ENCODE data around the gene TRIM17. TPM values are rescaled to one million over a fixed set of nuclear protein-coding genes. Genes with fewer than 3 reads are reported as not detected.
A peak's percentile ranks its signal among the peaks of the same experiment; 100 is the strongest.

The TRIM17 gene
- total and polyA plus RNA-seq, 2 of the 8 experiments (the other 6 are each of a cell fraction or from before 2014, with no cell fraction given), result 1.1 to 2.2 TPM

GRCh38 chr1:228405979-228406228 is 10.8 kb downstream of the TRIM17 start:
- POLR2A ChIA-PET (ENCODE audit: partially characterized antibody), result interaction anchor here (1.0 to 4.1 kb wide), 18 partner anchors 9 to 243 kb away, joined by 3 to 62 read pairs (median 4); partner anchors contain the start of gene TRIM17
- H3K27me3 ChIP-seq (replicated peaks in 1 of 4; ENCODE audit: control insufficient read depth in 3 of 4, extremely low read depth in 1 of 4, insufficient read depth in 3 of 4, low read length in 3 of 4), result 0 out of 7 replicates have a peak, but pooled peaks cover 0 to 2% (median 0%) of the 10 kb centered on the region in 4 experiments
- H2BK20ac ChIP-seq (ENCODE audit: low read length), result no peak overlapping the region
- no peak overlapping the region for H3K4ac ChIP-seq (replicated peaks; ENCODE audit: insufficient read length, low read depth, low read length)
- no peak for TF ChIP-seq RFX5 (IDR thresholded peaks at IDR 0.05; ENCODE audit: borderline replicate concordance, low read depth, low read length)
- TF ChIP-seq POLR2A (IDR thresholded peaks at IDR 0.05; ENCODE audit: control extremely low read depth in 1 of 2, low read depth in 2 of 2, low read length in 2 of 2), result no peak
- no peak for TF ChIP-seq SUZ12 (IDR thresholded peaks at IDR 0.05; ENCODE audit: low read length)
- TF ChIP-seq RXRA (IDR thresholded peaks at IDR 0.05; ENCODE audit: insufficient read depth, low read depth, low read length), result no peak
- TF ChIP-seq GABPA (IDR thresholded peaks at IDR 0.05; ENCODE audit: borderline replicate concordance, insufficient read depth, low read length), result no peak
- peak overlapping the region; percentile 78; the same call in 1 of the 2 replicates for H3K18ac ChIP-seq (ENCODE audit: extremely low read depth, low read length)
- CTCF ChIA-PET (ENCODE audit: partially characterized antibody), result interaction anchor here (0.5 to 4.4 kb wide), 6 partner anchors 11 to 67 kb away, joined by 3 to 21 read pairs (median 4); a partner anchor contains a TSS
- peak overlapping the region; percentile 79; the same call in 1 of the 2 replicates for H3K27ac ChIP-seq (ENCODE audit: low read depth, low read length)
- H3K14ac ChIP-seq (ENCODE audit: insufficient read length), result no peak overlapping the region
- H3K36me3 ChIP-seq (ENCODE audit: control insufficient read depth in 2 of 4, insufficient read depth in 4 of 4, low read length in 3 of 4), result peaks cover 0 to 11% (median 4%) of the 10 kb centered on the region in 4 experiments; a peak in 5 of 8 replicates
- H3K79me1 ChIP-seq (ENCODE audit: low read depth, low read length), result peaks cover 21% of the 10 kb centered on the region
- H4K5ac ChIP-seq (ENCODE audit: insufficient read length, low read depth, low read length), result no peak overlapping the region
- peaks cover 18% of the 10 kb centered on the region; the same call in 1 of the 2 replicates for H3K23me2 ChIP-seq (ENCODE audit: low read depth, low read length)
- peak overlapping the region; percentile 84 to 100 (median 92) for H3K4me3 ChIP-seq (ENCODE audit: extremely low read depth in 1 of 4, insufficient read depth in 2 of 4, low read depth in 3 of 4, low read length in 4 of 4)
- peak overlapping the region; percentile 66; the same call in 1 of the 2 replicates for H4K8ac ChIP-seq (ENCODE audit: extremely low read depth, insufficient read depth, low read length)
- no peak overlapping the region for H2BK15ac ChIP-seq (ENCODE audit: low read length)
- H4K91ac ChIP-seq (replicated peaks; ENCODE audit: insufficient read length, low read length), result no peak overlapping the region
- H3K4me1 ChIP-seq (replicated peaks in 1 of 4; ENCODE audit: control insufficient read depth in 3 of 4, insufficient read depth in 4 of 4, low read length in 3 of 4), result peaks cover 3 to 11% (median 8%) of the 10 kb centered on the region in 4 experiments
- no peaks in the 10 kb centered on the region for H3K9me3 ChIP-seq (ENCODE audit: insufficient read depth in 2 of 2, low read depth in 1 of 2, low read length in 1 of 2)
- peak overlapping the region; percentile 16; the same call in 1 of the 2 replicates for H2BK5ac ChIP-seq (ENCODE audit: low read depth, low read length)
- peak overlapping the region; percentile 97 to 99 for H3K4me2 ChIP-seq (ENCODE audit: insufficient read depth in 1 of 2, low read depth in 2 of 2, low read length in 2 of 2)
- H3K56ac ChIP-seq (replicated peaks; ENCODE audit: insufficient read length, low read depth, low read length), result no peak overlapping the region
- no peak for FAIRE-seq
- no peak overlapping the region for H3K23ac ChIP-seq (ENCODE audit: insufficient read length)
- DNase-seq (ENCODE audit: low read depth in 1 of 2, low spot score in 2 of 2), result no peak
- peaks cover 8 to 43% of the 10 kb centered on the region in 2 experiments; a peak in 3 of 4 replicates for H3K79me2 ChIP-seq (ENCODE audit: control insufficient read depth in 1 of 2, insufficient read depth in 2 of 2, low read length in 2 of 2)
- no peak overlapping the region for H2BK12ac ChIP-seq (ENCODE audit: low read depth, low read length)
- H4K20me1 ChIP-seq (replicated peaks in 1 of 2; ENCODE audit: control insufficient read depth in 1 of 2, insufficient read depth in 2 of 2, low read length in 2 of 2), result peaks cover 20 to 41% of the 10 kb centered on the region in 2 experiments
- no peak overlapping the region for H2AK5ac ChIP-seq (ENCODE audit: low read depth, low read length)
- no peak overlapping the region for H2AFZ ChIP-seq (ENCODE audit: low read length)
- no peak overlapping the region for H2BK120ac ChIP-seq (replicated peaks; ENCODE audit: low read depth, low read length)
- H3K9ac ChIP-seq (replicated peaks in 1 of 4; ENCODE audit: extremely low read depth in 1 of 4, low read depth in 3 of 4, low read length in 3 of 4), result peak overlapping the region; percentile 78 to 91 (median 84); a peak in 6 of 7 replicates
- 2% methylated on average over 18 of the region's 21 CpGs; no CpG with 5 or more reads in 1 of the 2 experiments for WGBS, 2 experiments (ENCODE audit: extremely low coverage in 1 of 2, insufficient coverage in 1 of 2, insufficient read length in 1 of 2, insufficient replicate concordance in 2 of 2, low coverage in 1 of 2, low lambda C conversion rate in 2 of 2, missing lambda C conversion rate in 1 of 2)
